GM18498 (cell line): ENCODE results near the gene OR6P1.

Source experiments
- ATAC-seq: cut with Tn5 transposase; IDR thresholded peaks from one replicate; pipeline ENCODE4 v1.9.1; 2021; ENCODE audit warnings: mild to moderate bottlenecking, moderate library complexity; ENCODE audit not compliant: unreplicated experiment

The OR6P1 gene

GRCh38 chr1:158570480-158570879, at the start of gene OR6P1:
Gene OR6P1, minus strand, starts transcription at chr1:158570580. Its CDS starts 6,976 bp downstream, at chr1:158563604.
- ATAC-seq = no peak

GRCh38 chr1:158613764-158614163, 43.4 kb upstream of the OR6P1 start:
- ATAC-seq = no peak

GRCh38 chr1:158611916-158612315, 41.5 kb upstream of the OR6P1 start:
- ATAC-seq = peak; percentile 60

GRCh38 chr1:158607296-158607695, 36.9 kb upstream of the OR6P1 start:
- no peak for ATAC-seq

GRCh38 chr1:158604968-158605367, 34.6 kb upstream of the OR6P1 start, which contains the start of gene OR10Z1:
Gene OR10Z1, plus strand, starts transcription at chr1:158605268. Its CDS starts 1,171 bp downstream, at chr1:158606439.
- ATAC-seq = no peak

- no peak for ATAC-seq
These were observed 30.4 kb upstream of the OR6P1 start for GRCh38 chr1:158600735-158601134.

GRCh38 chr1:158586942-158587341, 16.6 kb upstream of the OR6P1 start:
- no peak for ATAC-seq

GRCh38 chr1:158583962-158584361, 13.6 kb upstream of the OR6P1 start:
- no peak for ATAC-seq

- no peak for ATAC-seq
These were observed 9.4 kb upstream of the OR6P1 start, which contains the start of gene OR10X1 for GRCh38 chr1:158579733-158580132. Gene OR10X1, minus strand, starts transcription at chr1:158579899. Its CDS starts 0 bp downstream, at chr1:158579899.

- no peak for ATAC-seq
These were observed 7.2 kb upstream of the OR6P1 start for GRCh38 chr1:158577561-158577960.

GRCh38 chr1:158572226-158572625, 1.8 kb upstream of the OR6P1 start:
- ATAC-seq = no peak

- no peak for ATAC-seq
These were observed 5.8 kb downstream of the OR6P1 start for GRCh38 chr1:158564608-158565007.

GRCh38 chr1:158563853-158564252, 6.5 kb downstream of the OR6P1 start:
- no peak for ATAC-seq

GRCh38 chr1:158559696-158560095, 10.7 kb downstream of the OR6P1 start:
- ATAC-seq = no peak

- no peak for ATAC-seq
These were observed 16.0 kb downstream of the OR6P1 start, which contains the start of gene OR6Y1 for GRCh38 chr1:158554352-158554751. Gene OR6Y1, minus strand, starts transcription at chr1:158554405. Its CDS starts 6,300 bp downstream, at chr1:158548105.

GRCh38 chr1:158552296-158552695, 18.1 kb downstream of the OR6P1 start:
- no peak for ATAC-seq

GRCh38 chr1:158547533-158547932, 22.8 kb downstream of the OR6P1 start:
- ATAC-seq = no peak

- no peak for ATAC-seq
These were observed 32.8 kb downstream of the OR6P1 start for GRCh38 chr1:158537609-158538008.

GRCh38 chr1:158534496-158534895, 35.9 kb downstream of the OR6P1 start:
- no peak for ATAC-seq

GRCh38 chr1:158527190-158527815, 43.1 kb downstream of the OR6P1 start:
- no peak for ATAC-seq

- ATAC-seq = no peak
These were observed 48.7 kb downstream of the OR6P1 start for GRCh38 chr1:158521666-158522058.

GRCh38 chr1:158520955-158521665, 49.3 kb downstream of the OR6P1 start:
- no peak for ATAC-seq
